DMS53 (cell line): ENCODE results near the gene TCEA2.

Experiments used
- DNase-seq: peaks from one replicate; lab custom pipeline; 2025; lab: John Stamatoyannopoulos, UW

The TCEA2 gene

DNA sequence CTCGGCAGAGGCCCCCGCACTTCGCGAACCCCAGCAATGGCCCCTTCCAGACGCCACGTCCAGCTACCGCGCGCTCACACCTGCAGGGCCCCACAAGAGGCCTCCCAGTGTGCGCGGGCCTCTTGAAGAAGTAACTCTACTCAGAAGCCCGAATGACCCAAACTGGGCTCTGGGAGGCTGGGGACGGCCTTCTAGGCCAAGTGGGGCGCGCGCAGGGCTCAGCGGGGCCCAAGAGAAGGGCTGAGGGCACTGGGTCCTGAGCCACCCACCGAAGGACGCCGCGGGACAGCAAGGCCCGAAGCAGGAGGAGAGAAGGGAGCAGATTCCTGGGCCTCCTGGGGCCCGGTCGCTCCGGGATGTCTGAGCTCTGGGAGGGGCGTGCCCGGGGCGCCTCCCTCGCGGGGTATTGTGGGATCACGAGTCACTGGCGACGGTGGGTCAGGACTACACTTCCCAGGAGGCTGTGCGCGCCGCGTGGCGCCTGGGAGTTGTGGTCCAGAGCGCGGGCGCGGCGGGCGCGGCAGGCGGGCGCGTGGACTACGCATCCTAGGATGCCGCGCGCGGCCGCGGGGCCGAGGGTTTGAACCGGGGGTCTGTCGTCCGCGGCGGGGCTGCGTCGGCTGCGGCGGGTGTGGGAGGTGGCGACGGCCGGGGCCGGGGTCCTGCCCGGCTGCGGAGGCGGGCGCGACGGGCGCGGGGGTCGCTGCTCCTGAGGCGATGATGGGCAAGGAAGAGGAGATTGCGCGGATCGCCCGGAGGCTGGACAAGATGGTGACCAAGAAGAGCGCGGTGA is at the start of gene TCEA2:
TSS of gene TCEA2 (plus strand) at position 603 of the 793 bp plus-strand sequence. CDS start at position 718, 115 bp downstream.
- DNase-seq: peak; percentile 98

DNA sequence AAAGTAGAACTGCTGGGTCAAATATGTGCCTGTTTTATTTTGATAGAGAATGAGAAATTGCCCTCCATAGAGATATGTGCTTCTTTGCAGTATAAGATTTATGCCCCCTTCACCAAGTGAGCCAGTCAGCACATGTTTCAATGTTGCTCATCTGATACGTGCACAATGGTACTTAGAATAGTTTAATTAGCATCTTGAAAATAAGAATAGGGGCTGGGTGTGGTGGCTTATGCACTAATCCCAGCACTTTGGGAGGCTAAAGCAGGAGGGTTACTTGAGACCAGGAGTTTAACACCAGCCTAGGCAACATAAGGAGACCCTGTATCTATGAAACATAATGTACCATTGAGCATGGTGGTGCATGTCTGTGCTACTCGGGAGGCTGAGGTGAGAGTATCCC is 47.4 kb upstream of the TCEA2 start:
- DNase-seq: no peak

GRCh38 chr20:64021124-64021975 is 41.6 kb upstream of the TCEA2 start:
- no peak for DNase-seq

GRCh38 chr20:64022671-64023360 is 40.2 kb upstream of the TCEA2 start:
- no peak for DNase-seq

- no peak for DNase-seq
Measured at GRCh38 chr20:64023361-64024140, 39.4 kb upstream of the TCEA2 start.

- DNase-seq: no peak
Measured at GRCh38 chr20:64024141-64024990, 38.6 kb upstream of the TCEA2 start.

GRCh38 chr20:64025101-64025825 is 37.7 kb upstream of the TCEA2 start:
- DNase-seq: no peak

GRCh38 chr20:64025826-64026412 is 37.1 kb upstream of the TCEA2 start:
- no peak for DNase-seq

DNA sequence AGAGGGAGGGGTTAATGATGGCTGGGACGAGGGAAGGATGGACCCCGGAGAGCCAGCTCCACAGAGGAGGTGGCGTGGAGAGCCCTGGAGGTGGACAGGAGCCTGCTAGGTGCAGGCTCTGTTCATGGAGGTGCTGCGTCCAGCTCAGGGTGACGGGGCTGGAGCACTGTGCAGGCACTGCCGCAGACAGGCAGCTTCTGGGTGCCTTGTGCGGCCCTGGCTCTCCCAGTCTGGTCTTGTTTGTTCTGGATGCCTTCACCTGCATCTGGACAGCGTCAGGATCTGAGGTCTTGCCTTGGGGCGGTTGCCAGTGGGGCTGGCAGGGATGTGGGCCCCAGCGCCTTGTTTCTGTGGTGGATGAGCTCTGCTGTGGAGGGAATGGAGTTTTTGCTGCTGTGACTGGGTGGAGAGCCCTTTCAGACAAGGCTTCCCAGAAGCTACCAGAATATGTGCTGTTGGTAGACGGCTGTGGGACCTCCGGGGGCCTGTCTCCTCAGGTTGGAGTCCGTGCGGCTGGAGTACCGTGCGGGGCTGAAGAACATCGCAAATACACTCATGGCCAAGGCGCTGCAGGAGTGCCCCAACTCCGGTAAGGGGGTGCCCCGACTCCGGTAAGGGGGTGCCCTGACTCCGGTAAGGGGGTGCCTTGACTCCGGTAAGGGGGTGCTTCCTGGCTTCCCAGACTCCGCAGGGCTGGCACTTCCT is 34.9 kb upstream of the TCEA2 start:
- DNase-seq: no peak

DNA sequence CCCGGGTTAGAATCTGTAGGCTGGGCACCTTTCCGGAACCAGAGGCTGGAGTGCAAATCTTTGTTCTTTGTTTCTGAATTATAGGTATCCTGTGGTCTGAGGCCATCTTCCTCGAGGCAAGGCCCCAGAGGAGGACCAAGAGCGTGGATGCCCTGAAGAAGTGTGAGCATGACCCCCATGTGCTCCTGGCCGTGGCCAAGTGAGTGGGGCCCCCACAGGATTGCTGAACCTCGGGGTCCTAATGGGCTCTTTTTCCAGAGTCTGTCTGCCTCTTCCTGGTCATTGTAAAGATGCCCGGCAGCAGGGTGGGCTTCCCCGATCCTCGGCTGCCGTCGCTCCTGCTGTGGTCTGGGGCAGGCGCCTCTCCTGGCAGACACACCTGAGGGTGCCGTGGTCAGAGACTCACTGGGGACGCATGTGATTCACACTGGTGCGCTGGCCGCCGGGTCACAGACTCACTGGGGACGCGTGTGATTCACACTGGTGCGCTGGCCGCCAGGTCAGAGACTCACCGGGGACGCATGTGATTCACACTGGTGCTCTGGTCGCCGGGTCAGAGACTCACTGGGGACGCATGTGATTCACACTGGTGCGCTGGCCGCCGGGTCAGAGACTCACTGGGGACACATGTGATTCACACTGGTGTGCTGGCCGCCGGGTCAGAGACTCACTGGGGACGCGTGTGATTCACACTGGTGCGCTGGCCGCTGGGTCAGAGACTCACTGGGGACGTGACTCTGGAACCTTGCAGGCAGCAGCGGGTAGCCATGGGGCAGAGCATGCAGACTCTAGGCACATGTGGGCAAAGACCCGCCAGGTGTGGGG is 33.5 kb upstream of the TCEA2 start:
- no peak for DNase-seq

DNA sequence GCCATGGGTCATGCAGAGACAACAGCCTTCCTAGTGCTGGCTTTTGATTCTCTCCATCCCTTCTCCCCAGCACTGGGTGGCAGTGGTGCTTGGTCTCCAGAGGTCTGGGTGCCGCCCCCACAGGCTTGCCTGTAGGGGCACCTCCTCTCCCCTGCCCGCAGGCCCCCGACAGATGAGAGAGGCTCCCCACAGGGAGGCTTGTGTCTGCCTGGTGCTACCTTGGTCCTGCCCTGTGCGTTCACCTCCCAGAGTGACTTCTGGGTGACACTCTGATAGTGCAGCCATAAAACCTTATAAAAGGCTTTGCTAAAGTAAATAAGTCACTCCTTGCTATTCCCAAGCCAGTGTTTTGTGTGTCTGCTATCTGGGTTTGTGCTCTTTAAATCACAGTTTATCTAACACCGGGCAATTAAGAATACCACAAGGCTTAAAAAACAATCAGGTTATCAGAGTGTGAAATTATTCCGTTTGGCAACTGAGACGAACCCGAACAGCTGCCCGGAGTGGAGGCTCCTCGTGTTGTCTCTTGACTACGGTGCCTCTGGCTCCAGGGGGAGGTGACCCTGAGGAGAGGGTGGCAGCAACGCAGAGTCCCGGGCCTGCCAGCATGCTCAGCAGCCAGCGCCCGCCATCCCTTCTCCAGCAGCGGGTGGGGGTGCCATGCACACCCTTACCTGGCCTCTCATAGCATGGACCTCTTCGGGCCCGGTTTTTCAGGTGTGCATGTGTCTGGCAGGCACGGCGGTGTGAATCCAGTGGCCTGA is 32.4 kb upstream of the TCEA2 start:
- no peak for DNase-seq

DNA sequence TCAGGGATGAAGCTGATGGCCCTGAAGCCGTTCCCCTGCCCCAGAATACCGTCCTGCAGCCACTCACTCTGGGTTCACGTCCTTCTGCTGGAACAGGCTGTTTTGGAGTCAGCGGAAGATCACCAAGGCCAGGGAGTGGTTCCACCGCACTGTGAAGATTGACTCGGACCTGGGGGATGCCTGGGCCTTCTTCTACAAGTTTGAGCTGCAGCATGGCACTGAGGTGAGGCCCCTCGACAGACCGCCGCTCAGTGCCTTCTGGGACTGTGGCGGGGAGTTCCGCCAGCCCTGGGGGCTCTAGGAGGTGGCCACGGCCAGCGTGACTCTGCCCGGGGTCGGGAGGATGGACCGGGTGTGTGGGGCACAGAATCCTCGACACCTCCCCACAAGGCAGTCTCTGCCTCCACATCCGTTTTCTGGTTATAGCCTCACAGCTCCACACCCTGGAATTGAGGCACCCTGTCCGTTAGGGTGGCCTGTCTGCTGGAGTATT is 31.1 kb upstream of the TCEA2 start:
- DNase-seq: no peak

- DNase-seq: no peak
Measured at GRCh38 chr20:64032706-64033624, 30.0 kb upstream of the TCEA2 start.

- DNase-seq: no peak
Measured at GRCh38 chr20:64033981-64034493, 29.0 kb upstream of the TCEA2 start.

DNA sequence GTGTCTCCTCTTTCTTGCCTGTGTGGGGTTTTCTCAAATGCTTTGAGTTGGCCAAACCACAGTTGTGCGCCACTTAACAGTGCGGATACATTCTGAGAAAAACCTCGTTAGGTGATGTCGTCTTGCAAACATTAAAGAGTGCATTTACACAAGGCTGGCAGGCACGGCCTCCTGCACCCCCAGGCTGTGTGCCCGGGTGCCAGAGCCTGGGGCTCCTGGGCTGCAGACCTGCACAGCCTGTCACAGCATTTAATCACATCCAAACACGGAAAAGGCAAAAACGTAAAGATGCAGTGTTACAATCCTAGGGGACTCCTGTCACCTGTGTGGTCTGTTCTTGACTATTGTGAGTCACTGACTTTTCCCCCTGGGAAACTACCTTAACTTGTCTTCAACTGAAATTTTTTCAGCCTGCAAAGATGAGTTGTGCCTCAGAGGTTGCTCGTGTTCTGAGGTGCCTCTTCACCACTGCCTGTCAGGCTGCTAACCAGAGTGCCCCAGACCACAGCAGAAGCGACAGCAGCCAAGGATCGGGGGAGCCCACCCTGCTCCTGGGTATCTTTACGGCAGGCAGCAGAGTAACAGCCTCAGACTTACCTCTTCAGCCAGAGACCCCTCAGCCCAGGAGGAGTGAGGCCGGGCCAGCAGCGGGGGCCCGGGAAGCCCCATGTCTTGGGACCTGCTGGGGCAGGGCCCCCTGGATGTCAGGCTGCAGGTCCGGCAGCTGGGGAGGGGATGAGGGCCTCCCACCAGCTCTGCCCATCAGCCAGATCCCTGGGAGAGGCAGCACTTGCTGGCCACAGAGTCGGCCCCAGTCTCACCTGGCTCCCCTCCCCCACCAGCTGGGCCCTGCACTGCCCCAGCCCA is 27.7 kb upstream of the TCEA2 start:
- no peak for DNase-seq
